ENCODE results near the gene CD274.
"Not testable (repeated sequence)": the region's sequence is repeated elsewhere in the genome, so short reads cannot be mapped to it uniquely, and the experiment has no call there.

The CD274 gene

GRCh38 chr9:5468850-5469249 lies 18.5 kb downstream of the CD274 start:
- no peak for DNase-seq

- no peak for DNase-seq
Observed at GRCh38 chr9:5470122-5470521, 19.8 kb downstream of the CD274 start.

- no peak for DNase-seq
Observed at GRCh38 chr9:5470816-5471215, 20.5 kb downstream of the CD274 start.

- not testable (repeated sequence) for DNase-seq
Observed at GRCh38 chr9:5475611-5476010, 25.3 kb downstream of the CD274 start.

- no peak for DNase-seq
Observed at GRCh38 chr9:5478206-5478605, 27.9 kb downstream of the CD274 start.

- no peak for DNase-seq
Observed at GRCh38 chr9:5479994-5480694, 29.8 kb downstream of the CD274 start.

GRCh38 chr9:5480919-5481318 lies 30.6 kb downstream of the CD274 start:
- DNase-seq: no peak

GRCh38 chr9:5481322-5482040 lies 31.1 kb downstream of the CD274 start:
- no peak for DNase-seq

- DNase-seq: no peak
Observed at GRCh38 chr9:5482194-5482593, 31.9 kb downstream of the CD274 start.

GRCh38 chr9:5483306-5483705 lies 33.0 kb downstream of the CD274 start:
- no peak for DNase-seq

- DNase-seq: no peak
Observed at GRCh38 chr9:5485378-5486085, 35.2 kb downstream of the CD274 start.

GRCh38 chr9:5486988-5487387 lies 36.6 kb downstream of the CD274 start:
- no peak for DNase-seq

GRCh38 chr9:5488221-5489008 lies 38.1 kb downstream of the CD274 start:
- no peak for DNase-seq

GRCh38 chr9:5489630-5490490 lies 39.5 kb downstream of the CD274 start:
- DNase-seq: no peak

GRCh38 chr9:5492965-5493678 lies 42.8 kb downstream of the CD274 start:
- no peak for DNase-seq

GRCh38 chr9:5493679-5494511 lies 43.6 kb downstream of the CD274 start:
- no peak for DNase-seq

- DNase-seq: not testable (repeated sequence)
Observed at GRCh38 chr9:5494765-5495164, 44.4 kb downstream of the CD274 start.

- no peak for DNase-seq
Observed at GRCh38 chr9:5499157-5499556, 48.8 kb downstream of the CD274 start.

- DNase-seq: no peak
Observed at GRCh38 chr9:5499889-5500398, 49.6 kb downstream of the CD274 start.
